ENCODE data around the gene SPRR5. TPM values are rescaled to one million over a fixed set of nuclear protein-coding genes. Genes with fewer than 3 reads are reported as not detected.

Gene SPRR5
- total and polyA plus RNA-seq, 9 of the 15 experiments (the other 6 are each of a cell fraction or from before 2014, with no cell fraction given): not detected

DNA sequence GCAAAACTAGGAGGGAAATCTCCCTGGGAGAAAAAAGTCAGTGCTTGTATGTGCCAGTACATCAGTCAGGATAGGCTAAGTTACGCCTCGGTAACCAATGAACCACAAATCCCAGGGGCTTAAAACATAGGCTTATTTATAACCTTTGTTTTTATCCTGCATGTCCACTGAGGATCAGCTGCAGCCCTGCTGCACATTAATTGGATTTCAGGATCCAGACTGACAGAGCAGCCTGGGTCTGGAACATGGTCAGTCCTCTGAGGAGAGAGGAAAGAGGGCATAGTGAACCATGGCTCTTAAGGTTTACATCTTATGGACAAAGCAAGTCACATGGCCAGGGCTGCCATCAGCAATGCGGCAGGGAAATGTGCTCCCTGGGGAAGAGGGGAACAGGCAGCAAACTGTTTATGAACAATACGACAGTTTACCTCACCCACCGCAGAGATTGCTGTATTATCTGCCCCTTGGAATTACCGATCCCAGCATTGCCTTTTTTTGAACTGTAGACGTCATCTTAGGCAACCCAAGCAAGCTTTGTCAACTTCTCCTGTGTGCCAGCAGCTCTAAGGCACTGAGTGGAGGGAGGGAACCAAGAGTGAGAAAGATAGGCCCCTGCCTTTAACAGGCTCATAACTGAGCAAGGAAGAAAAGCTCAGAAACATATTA, 14.4 kb downstream of the SPRR5 start (continued):
- TF ChIP-seq FIP1L1 (IDR thresholded peaks at IDR 0.05; ENCODE audit: low read depth, low read length, poor library complexity, severe bottlenecking): no peak

DNA sequence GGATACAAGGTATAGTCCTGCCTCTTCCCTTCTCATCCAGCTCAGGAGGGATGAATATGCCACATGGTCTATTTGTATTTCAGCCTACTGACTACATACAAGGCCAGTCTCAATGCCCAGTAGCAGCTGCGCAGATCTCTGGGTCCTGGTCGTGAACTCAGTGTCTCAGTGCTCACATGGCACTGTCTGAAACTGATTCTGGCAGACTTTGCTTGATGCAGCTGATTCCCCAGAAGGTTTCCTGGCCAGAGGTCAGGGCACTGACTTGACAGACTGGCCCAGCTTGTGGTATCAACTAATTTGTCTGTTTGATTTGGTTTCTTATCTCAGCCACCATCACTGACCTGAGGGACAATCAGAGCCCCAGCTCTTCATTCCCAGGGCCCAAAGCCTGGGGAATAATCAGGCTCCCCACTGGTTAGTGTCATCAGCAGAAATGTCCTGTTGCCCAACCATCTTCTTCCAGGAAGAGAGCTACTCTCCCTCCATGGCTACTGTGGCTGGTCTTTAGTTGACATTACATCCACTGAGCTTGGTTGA, 15.9 kb downstream of the SPRR5 start:
- POLR2A ChIA-PET: no interaction called here
- FAIRE-seq (no peak), ATAC-seq (no peak), DNase-seq (ENCODE audit: extremely low read depth in 1 of 4, low spot score in 3 of 4) (no peak)
- Histone ChIP-seq H3K4me3 (no peak overlapping the region), H3K27ac (ENCODE audit: extremely low read depth, low read depth, low read length) (no peak overlapping the region), H3K4me1 (replicated peaks in 1 of 2; ENCODE audit: control insufficient read depth in 2 of 2, insufficient read depth in 2 of 2, low read length in 2 of 2) (no peaks in the 10 kb centered on the region), H3K4me2 (ENCODE audit: insufficient read depth, low read length) (no peak overlapping the region), H3K9me1 (ENCODE audit: control insufficient read depth, insufficient read depth, low read length) (no peaks in the 10 kb centered on the region), H2AFZ (ENCODE audit: low read depth, low read length) (no peak overlapping the region), H3K27me3 (ENCODE audit: control insufficient read depth in 2 of 2, insufficient read depth in 2 of 2, low read length in 2 of 2) (peaks cover 7 to 29% of the 10 kb centered on the region in 2 experiments; a peak in 4 of 5 replicates), H3K9me3 (replicated peaks; ENCODE audit: control insufficient read depth, insufficient read depth, low read depth, low read length) (no peaks in the 10 kb centered on the region), H4K20me1 (replicated peaks; ENCODE audit: control insufficient read depth, insufficient read depth, low read length) (no peaks in the 10 kb centered on the region), H3K36me3 (ENCODE audit: control insufficient read depth, insufficient read depth, low read length) (no peaks in the 10 kb centered on the region), H3K9ac (ENCODE audit: insufficient read depth in 1 of 2, low read depth in 2 of 2, low read length in 2 of 2) (no peak overlapping the region), H3K79me2 (ENCODE audit: control insufficient read depth, insufficient read depth, low read length) (no peaks in the 10 kb centered on the region)
- WGBS (ENCODE audit: insufficient coverage, low coverage, missing lambda C conversion rate): 5% methylated on average over 2 of the region's 2 CpGs
- intact Hi-C loops (cut with micrococcal nuclease) (loop anchor here (5.0 kb wide), 1 partner anchor 229 kb away; no protein-coding TSS in a partner anchor), in situ Hi-C loops (cut with MboI) (loop anchor here (25.0 kb wide), 1 partner anchor 224 kb away; no protein-coding TSS in a partner anchor)
- BruUV-seq (replicated peaks): no TSS peak
- CTCF ChIA-PET (ENCODE audit: low intra/inter-chr PET ratio): no interaction called here
- TF ChIP-seq PHF20 (IDR thresholded peaks at IDR 0.05; ENCODE audit: partially characterized antibody): no peak
- no peak for TF ChIP-seq FOXJ3 (CRISPR knock-in tag; IDR thresholded peaks at IDR 0.05)
- no peak for TF ChIP-seq ZNF76 (CRISPR knock-in tag; IDR thresholded peaks at IDR 0.05; ENCODE audit: borderline replicate concordance)
- TF ChIP-seq, protein P1, sequence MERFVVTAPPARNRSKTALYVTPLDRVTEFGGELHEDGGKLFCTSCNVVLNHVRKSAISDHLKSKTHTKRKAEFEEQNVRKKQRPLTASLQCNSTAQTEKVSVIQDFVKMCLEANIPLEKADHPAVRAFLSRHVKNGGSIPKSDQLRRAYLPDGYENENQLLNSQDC (CRISPR knock-in tag; IDR thresholded peaks at IDR 0.05): no peak
- no peak for TF ChIP-seq TEAD1 (CRISPR knock-in tag; IDR thresholded peaks at IDR 0.05)
- TF ChIP-seq MED1 (CRISPR knock-in tag; IDR thresholded peaks at IDR 0.05; ENCODE audit: borderline replicate concordance): no peak
- TF ChIP-seq, protein P2, sequence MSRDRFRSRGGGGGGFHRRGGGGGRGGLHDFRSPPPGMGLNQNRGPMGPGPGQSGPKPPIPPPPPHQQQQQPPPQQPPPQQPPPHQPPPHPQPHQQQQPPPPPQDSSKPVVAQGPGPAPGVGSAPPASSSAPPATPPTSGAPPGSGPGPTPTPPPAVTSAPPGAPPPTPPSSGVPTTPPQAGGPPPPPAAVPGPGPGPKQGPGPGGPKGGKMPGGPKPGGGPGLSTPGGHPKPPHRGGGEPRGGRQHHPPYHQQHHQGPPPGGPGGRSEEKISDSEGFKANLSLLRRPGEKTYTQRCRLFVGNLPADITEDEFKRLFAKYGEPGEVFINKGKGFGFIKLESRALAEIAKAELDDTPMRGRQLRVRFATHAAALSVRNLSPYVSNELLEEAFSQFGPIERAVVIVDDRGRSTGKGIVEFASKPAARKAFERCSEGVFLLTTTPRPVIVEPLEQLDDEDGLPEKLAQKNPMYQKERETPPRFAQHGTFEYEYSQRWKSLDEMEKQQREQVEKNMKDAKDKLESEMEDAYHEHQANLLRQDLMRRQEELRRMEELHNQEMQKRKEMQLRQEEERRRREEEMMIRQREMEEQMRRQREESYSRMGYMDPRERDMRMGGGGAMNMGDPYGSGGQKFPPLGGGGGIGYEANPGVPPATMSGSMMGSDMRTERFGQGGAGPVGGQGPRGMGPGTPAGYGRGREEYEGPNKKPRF (IDR thresholded peaks at IDR 0.05; ENCODE audit: low read depth, low read length): no peak
- TF ChIP-seq, protein P3, sequence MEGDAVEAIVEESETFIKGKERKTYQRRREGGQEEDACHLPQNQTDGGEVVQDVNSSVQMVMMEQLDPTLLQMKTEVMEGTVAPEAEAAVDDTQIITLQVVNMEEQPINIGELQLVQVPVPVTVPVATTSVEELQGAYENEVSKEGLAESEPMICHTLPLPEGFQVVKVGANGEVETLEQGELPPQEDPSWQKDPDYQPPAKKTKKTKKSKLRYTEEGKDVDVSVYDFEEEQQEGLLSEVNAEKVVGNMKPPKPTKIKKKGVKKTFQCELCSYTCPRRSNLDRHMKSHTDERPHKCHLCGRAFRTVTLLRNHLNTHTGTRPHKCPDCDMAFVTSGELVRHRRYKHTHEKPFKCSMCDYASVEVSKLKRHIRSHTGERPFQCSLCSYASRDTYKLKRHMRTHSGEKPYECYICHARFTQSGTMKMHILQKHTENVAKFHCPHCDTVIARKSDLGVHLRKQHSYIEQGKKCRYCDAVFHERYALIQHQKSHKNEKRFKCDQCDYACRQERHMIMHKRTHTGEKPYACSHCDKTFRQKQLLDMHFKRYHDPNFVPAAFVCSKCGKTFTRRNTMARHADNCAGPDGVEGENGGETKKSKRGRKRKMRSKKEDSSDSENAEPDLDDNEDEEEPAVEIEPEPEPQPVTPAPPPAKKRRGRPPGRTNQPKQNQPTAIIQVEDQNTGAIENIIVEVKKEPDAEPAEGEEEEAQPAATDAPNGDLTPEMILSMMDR (IDR thresholded peaks at IDR 0.05 in 2 of 3, conservative IDR thresholded peaks at IDR 0.05 in 1 of 3; ENCODE audit: insufficient read depth in 2 of 3, low read depth in 1 of 3, low read length in 3 of 3): no peak
- no peak for TF ChIP-seq NFIX (CRISPR knock-in tag; IDR thresholded peaks at IDR 0.05; ENCODE audit: low read depth)

All from K562 (cell line).